Mucosa of rectum (tissue), 2 donors: Measurements from ENCODE around the gene CCDC85C.
A peak's percentile ranks its signal among the peaks of the same experiment; 100 is the strongest.

Source experiments
- H3K27ac ChIP-seq, 2 donors: one replicate each; pipeline ENCODE4 v1.7.0; 2013; ENCODE audit warnings: inconsistent platforms in 2 of 2, low read depth in 2 of 2, low read length in 2 of 2
- H3K27me3 ChIP-seq, 2 donors: one replicate each; pipeline ENCODE4 v1.7.0; 2013; ENCODE audit warnings: low read length in 2 of 2; ENCODE audit not compliant: control insufficient read depth in 2 of 2, insufficient read depth in 2 of 2
- H3K36me3 ChIP-seq, 2 donors: one replicate each; pipeline ENCODE4 v1.7.0; 2013; ENCODE audit warnings: low read length in 2 of 2; ENCODE audit not compliant: control insufficient read depth in 2 of 2, insufficient read depth in 2 of 2
- H3K4me1 ChIP-seq, 2 donors: one replicate each; pipeline ENCODE4 v1.7.0; 2013; ENCODE audit warnings: low read length in 2 of 2, mild to moderate bottlenecking in 1 of 2; ENCODE audit not compliant: control insufficient read depth in 2 of 2, insufficient read depth in 2 of 2
- H3K4me3 ChIP-seq, 2 donors: one replicate each; pipeline ENCODE4 v1.7.0; 2013; ENCODE audit warnings: low read length in 2 of 2
- H3K9ac ChIP-seq, 2 donors: one replicate each; pipeline ENCODE4 v1.7.0; 2013; ENCODE audit warnings: low read length in 2 of 2, low read depth in 1 of 2, mild to moderate bottlenecking in 1 of 2
- H3K9me3 ChIP-seq, 2 donors: one replicate each; pipeline ENCODE4 v1.7.0; 2013; ENCODE audit warnings: low read length in 2 of 2; ENCODE audit not compliant: control insufficient read depth in 2 of 2
- donor health status: healthy.
- donor health status: Normal muscosa, but diverticular disease.

Gene CCDC85C

GRCh38 chr14:99598774-99599173 lies 5.2 kb downstream of the CCDC85C start:
- Histone ChIP-seq H3K9ac (peak overlapping the region in 1 of 2 donors; percentile 5), H3K4me3 (peak overlapping the region in 1 of 2 donors; percentile 42), H3K36me3 (no peaks in the 10 kb centered on the region), H3K27ac (peak overlapping the region; percentile 53 to 88), H3K9me3 (no peaks in the 10 kb centered on the region), H3K27me3 (no peaks in the 10 kb centered on the region), H3K4me1 (peaks cover 84 to 85% of the 10 kb centered on the region in 2 donors)

GRCh38 chr14:99597911-99598600 lies 6.0 kb downstream of the CCDC85C start:
- Histone ChIP-seq H3K4me1 (peaks cover 84 to 85% of the 10 kb centered on the region in 2 donors), H3K9me3 (no peaks in the 10 kb centered on the region), H3K36me3 (no peaks in the 10 kb centered on the region), H3K27ac (peak overlapping the region; percentile 88 to 90), H3K4me3 (no peak overlapping the region), H3K9ac (peak overlapping the region in 1 of 2 donors; percentile 51), H3K27me3 (no peaks in the 10 kb centered on the region)

GRCh38 chr14:99596772-99597171 lies 7.2 kb downstream of the CCDC85C start:
- H3K9ac ChIP-seq: peak overlapping the region in 1 of 2 donors; percentile 51
- peak overlapping the region; percentile 43 to 47 for H3K4me3 ChIP-seq
- H3K27me3 ChIP-seq: no peaks in the 10 kb centered on the region
- peak overlapping the region; percentile 88 to 90 for H3K27ac ChIP-seq
- no peaks in the 10 kb centered on the region for H3K36me3 ChIP-seq
- H3K4me1 ChIP-seq: peaks cover 75% of the 10 kb centered on the region in 2 donors
- no peaks in the 10 kb centered on the region for H3K9me3 ChIP-seq

GRCh38 chr14:99596071-99596627 lies 7.9 kb downstream of the CCDC85C start:
- Histone ChIP-seq H3K4me3 (peak overlapping the region; percentile 10 to 43), H3K9me3 (no peaks in the 10 kb centered on the region), H3K27me3 (no peaks in the 10 kb centered on the region), H3K36me3 (no peaks in the 10 kb centered on the region), H3K27ac (peak overlapping the region; percentile 88 to 90), H3K4me1 (peaks cover 68 to 69% of the 10 kb centered on the region in 2 donors), H3K9ac (peak overlapping the region; percentile 32 to 51)

- Histone ChIP-seq H3K4me3 (no peak overlapping the region), H3K9me3 (no peaks in the 10 kb centered on the region), H3K36me3 (no peaks in the 10 kb centered on the region), H3K27me3 (no peaks in the 10 kb centered on the region), H3K4me1 (peaks cover 67 to 68% of the 10 kb centered on the region in 2 donors), H3K9ac (peak overlapping the region; percentile 32 to 51), H3K27ac (peak overlapping the region; percentile 88 to 90)
Measured at GRCh38 chr14:99595524-99595923, 8.5 kb downstream of the CCDC85C start.

GRCh38 chr14:99595034-99595433 lies 9.0 kb downstream of the CCDC85C start:
- Histone ChIP-seq H3K4me1 (peaks cover 64 to 66% of the 10 kb centered on the region in 2 donors), H3K4me3 (peak overlapping the region in 1 of 2 donors; percentile 55), H3K27ac (peak overlapping the region; percentile 88 to 90), H3K36me3 (no peaks in the 10 kb centered on the region), H3K27me3 (no peaks in the 10 kb centered on the region), H3K9me3 (no peaks in the 10 kb centered on the region), H3K9ac (peak overlapping the region in 1 of 2 donors; percentile 34)

GRCh38 chr14:99593971-99594841 lies 9.8 kb downstream of the CCDC85C start:
- no peaks in the 10 kb centered on the region for H3K36me3 ChIP-seq
- no peak overlapping the region for H3K9ac ChIP-seq
- peaks cover 56 to 66% of the 10 kb centered on the region in 2 donors for H3K4me1 ChIP-seq
- H3K27me3 ChIP-seq: no peaks in the 10 kb centered on the region
- H3K4me3 ChIP-seq: no peak overlapping the region
- no peaks in the 10 kb centered on the region for H3K9me3 ChIP-seq
- peak overlapping the region in 1 of 2 donors; percentile 88 for H3K27ac ChIP-seq

- Histone ChIP-seq H3K27ac (no peak overlapping the region), H3K9ac (no peak overlapping the region)
Measured at GRCh38 chr14:99592933-99593753, 10.9 kb downstream of the CCDC85C start.

GRCh38 chr14:99592394-99592793 lies 11.6 kb downstream of the CCDC85C start:
- Histone ChIP-seq H3K9ac (no peak overlapping the region), H3K27me3 (no peaks in the 10 kb centered on the region), H3K4me3 (no peak overlapping the region), H3K36me3 (no peaks in the 10 kb centered on the region), H3K4me1 (peaks cover 38 to 56% of the 10 kb centered on the region in 2 donors), H3K9me3 (no peaks in the 10 kb centered on the region), H3K27ac (no peak overlapping the region)

More at GRCh38 chr14:99592933-99593753, 10.9 kb downstream of the CCDC85C start:
- Histone ChIP-seq H3K9me3 (no peaks in the 10 kb centered on the region), H3K27me3 (no peaks in the 10 kb centered on the region), H3K4me3 (no peak overlapping the region), H3K36me3 (no peaks in the 10 kb centered on the region), H3K4me1 (peaks cover 46 to 56% of the 10 kb centered on the region in 2 donors)
